ENCODE data around the gene GRIN2D. TPM values are rescaled to one million over a fixed set of nuclear protein-coding genes. Genes with fewer than 3 reads are reported as not detected.
"Not testable (repeated sequence)": the region's sequence is repeated elsewhere in the genome, so short reads cannot be mapped to it uniquely, and the experiment has no call there.

GRIN2D gene
- polyA plus RNA-seq, 1 donor from 2014 or later: 1.8 TPM

DNA sequence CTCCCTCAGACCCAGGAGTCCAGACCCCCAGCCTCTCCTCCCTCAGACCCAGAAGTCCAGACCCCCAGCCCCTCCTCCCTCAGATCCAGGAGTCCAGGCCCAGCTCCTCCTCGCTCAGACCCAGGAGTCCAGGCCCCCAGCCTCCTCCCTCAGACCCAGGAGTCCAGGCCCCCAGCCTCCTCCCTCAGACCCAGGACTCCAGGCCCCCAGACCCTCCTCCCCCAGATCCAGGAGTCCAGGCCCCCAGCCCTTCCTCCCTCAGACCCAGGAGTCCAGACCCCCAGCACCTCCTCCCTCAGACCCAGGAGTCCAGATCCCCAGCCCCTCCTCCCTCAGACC, 1.5 kb upstream of the GRIN2D start:
- not testable (repeated sequence) for H2AFZ ChIP-seq (ENCODE audit: low read depth, low read length); H3K9me2 ChIP-seq (ENCODE audit: insufficient read depth, low read length); H3K9me3 ChIP-seq (ENCODE audit: low read length); H3K27ac ChIP-seq (ENCODE audit: low read length); H3K4me3 ChIP-seq (ENCODE audit: low read length); H3K9ac ChIP-seq (ENCODE audit: low read length); H3K36me3 ChIP-seq (ENCODE audit: insufficient read depth, low read length); H4K20me1 ChIP-seq (ENCODE audit: insufficient read depth); H3K4me2 ChIP-seq (ENCODE audit: low read length); H3F3A ChIP-seq (ENCODE audit: insufficient read depth, low read length, poor library complexity, severe bottlenecking)
- Histone ChIP-seq H3K79me2 (replicated peaks; ENCODE audit: insufficient read depth, low read length) (peaks cover 21% of the 10 kb centered on the region), H3K27me3 (ENCODE audit: insufficient read depth, low read depth, low read length) (peaks cover 12% of the 10 kb centered on the region)

DNA sequence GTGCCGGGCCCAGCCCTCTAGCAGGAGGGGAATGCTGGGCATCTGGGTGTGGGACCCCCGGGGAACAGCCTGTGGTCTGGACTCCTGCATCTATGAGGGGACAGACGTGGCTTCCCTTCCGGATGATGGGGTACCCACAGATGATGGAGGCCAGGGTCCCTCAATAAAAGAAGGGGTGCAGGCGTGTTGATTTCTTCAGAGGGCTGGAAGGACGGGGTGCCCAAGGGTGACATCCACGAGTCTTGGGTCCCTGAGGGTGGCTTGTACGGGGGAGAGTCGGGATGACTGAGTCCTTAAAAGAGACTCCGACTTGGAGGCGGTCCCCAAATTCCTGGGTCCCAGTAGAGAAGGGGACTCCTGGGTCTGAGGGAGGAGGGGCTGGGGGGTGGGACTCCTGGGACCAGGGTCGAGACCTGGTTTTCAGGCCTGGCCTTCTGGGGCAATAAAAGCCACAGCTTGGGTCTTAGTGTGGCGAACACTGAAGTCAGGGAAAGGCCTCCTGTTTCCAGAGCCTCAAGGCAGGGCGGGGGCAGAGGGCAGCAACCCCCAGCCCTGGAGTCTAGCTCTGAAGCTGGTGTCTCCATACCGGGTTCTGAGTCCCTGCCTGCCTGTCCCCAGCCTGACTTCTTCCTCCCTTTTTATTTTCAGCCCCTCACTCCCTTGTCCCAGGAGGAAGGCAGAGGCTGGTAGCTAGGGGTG, 459 bp upstream of the GRIN2D start:
- H3K27ac ChIP-seq (ENCODE audit: low read length): peak overlapping the region; percentile 85
- H2AFZ ChIP-seq (ENCODE audit: low read depth, low read length): peak overlapping the region; percentile 80
- H3K79me2 ChIP-seq (replicated peaks; ENCODE audit: insufficient read depth, low read length): peaks cover 21% of the 10 kb centered on the region
- H3F3A ChIP-seq (ENCODE audit: insufficient read depth, low read length, poor library complexity, severe bottlenecking): no peaks in the 10 kb centered on the region
- H3K9me2 ChIP-seq (ENCODE audit: insufficient read depth, low read length): no peaks in the 10 kb centered on the region
- no peaks in the 10 kb centered on the region for H3K36me3 ChIP-seq (ENCODE audit: insufficient read depth, low read length)
- peaks cover 22% of the 10 kb centered on the region for H3K27me3 ChIP-seq (ENCODE audit: insufficient read depth, low read depth, low read length)
- no peaks in the 10 kb centered on the region for H4K20me1 ChIP-seq (ENCODE audit: insufficient read depth)
- H3K4me3 ChIP-seq (ENCODE audit: low read length): peak overlapping the region; percentile 94
- TF ChIP-seq, protein P1, sequence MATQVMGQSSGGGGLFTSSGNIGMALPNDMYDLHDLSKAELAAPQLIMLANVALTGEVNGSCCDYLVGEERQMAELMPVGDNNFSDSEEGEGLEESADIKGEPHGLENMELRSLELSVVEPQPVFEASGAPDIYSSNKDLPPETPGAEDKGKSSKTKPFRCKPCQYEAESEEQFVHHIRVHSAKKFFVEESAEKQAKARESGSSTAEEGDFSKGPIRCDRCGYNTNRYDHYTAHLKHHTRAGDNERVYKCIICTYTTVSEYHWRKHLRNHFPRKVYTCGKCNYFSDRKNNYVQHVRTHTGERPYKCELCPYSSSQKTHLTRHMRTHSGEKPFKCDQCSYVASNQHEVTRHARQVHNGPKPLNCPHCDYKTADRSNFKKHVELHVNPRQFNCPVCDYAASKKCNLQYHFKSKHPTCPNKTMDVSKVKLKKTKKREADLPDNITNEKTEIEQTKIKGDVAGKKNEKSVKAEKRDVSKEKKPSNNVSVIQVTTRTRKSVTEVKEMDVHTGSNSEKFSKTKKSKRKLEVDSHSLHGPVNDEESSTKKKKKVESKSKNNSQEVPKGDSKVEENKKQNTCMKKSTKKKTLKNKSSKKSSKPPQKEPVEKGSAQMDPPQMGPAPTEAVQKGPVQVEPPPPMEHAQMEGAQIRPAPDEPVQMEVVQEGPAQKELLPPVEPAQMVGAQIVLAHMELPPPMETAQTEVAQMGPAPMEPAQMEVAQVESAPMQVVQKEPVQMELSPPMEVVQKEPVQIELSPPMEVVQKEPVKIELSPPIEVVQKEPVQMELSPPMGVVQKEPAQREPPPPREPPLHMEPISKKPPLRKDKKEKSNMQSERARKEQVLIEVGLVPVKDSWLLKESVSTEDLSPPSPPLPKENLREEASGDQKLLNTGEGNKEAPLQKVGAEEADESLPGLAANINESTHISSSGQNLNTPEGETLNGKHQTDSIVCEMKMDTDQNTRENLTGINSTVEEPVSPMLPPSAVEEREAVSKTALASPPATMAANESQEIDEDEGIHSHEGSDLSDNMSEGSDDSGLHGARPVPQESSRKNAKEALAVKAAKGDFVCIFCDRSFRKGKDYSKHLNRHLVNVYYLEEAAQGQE (IDR thresholded peaks at IDR 0.05; ENCODE audit: borderline replicate concordance): no peak
- TF ChIP-seq MXI1 (conservative IDR thresholded peaks at IDR 0.05; ENCODE audit: poor library complexity, severe bottlenecking) (no peak), TAF1 (IDR thresholded peaks at IDR 0.05; ENCODE audit: low read depth) (no peak), EP300 (conservative IDR thresholded peaks at IDR 0.05; ENCODE audit: poor library complexity, severe bottlenecking) (no peak), SMC3 (conservative IDR thresholded peaks at IDR 0.05; ENCODE audit: poor library complexity) (no peak), RAD21 (conservative IDR thresholded peaks at IDR 0.05) (no peak), EZH2 (IDR thresholded peaks at IDR 0.05; ENCODE audit: borderline replicate concordance, insufficient read depth, low read length, poor library complexity, severe bottlenecking) (no peak), POLR2AphosphoS5 (IDR thresholded peaks at IDR 0.05) (no peak)
- TF ChIP-seq, protein P2, sequence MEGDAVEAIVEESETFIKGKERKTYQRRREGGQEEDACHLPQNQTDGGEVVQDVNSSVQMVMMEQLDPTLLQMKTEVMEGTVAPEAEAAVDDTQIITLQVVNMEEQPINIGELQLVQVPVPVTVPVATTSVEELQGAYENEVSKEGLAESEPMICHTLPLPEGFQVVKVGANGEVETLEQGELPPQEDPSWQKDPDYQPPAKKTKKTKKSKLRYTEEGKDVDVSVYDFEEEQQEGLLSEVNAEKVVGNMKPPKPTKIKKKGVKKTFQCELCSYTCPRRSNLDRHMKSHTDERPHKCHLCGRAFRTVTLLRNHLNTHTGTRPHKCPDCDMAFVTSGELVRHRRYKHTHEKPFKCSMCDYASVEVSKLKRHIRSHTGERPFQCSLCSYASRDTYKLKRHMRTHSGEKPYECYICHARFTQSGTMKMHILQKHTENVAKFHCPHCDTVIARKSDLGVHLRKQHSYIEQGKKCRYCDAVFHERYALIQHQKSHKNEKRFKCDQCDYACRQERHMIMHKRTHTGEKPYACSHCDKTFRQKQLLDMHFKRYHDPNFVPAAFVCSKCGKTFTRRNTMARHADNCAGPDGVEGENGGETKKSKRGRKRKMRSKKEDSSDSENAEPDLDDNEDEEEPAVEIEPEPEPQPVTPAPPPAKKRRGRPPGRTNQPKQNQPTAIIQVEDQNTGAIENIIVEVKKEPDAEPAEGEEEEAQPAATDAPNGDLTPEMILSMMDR (IDR thresholded peaks at IDR 0.05; ENCODE audit: poor library complexity, severe bottlenecking): no peak
- H3K9me3 ChIP-seq (ENCODE audit: low read length): no peaks in the 10 kb centered on the region
- peak overlapping the region; percentile 86 for H3K4me2 ChIP-seq (ENCODE audit: low read length)
- H3K9ac ChIP-seq (ENCODE audit: low read length): peak overlapping the region; percentile 95
